ENCODE measurements around the gene WDR88. TPM values are rescaled to one million over a fixed set of nuclear protein-coding genes. Genes with fewer than 3 reads are reported as not detected.

WDR88 gene
- total and polyA plus RNA-seq, 2 of the 8 experiments (the other 6 are each of a cell fraction or from before 2014, with no cell fraction given): not detected

GRCh38 chr19:33094436-33095067 lies 37.4 kb upstream of the WDR88 start:
- H4K20me1 ChIP-seq (replicated peaks in 1 of 2; ENCODE audit: control insufficient read depth in 1 of 2, insufficient read depth in 2 of 2, low read length in 2 of 2): no peaks in the 10 kb centered on the region
- H3K27ac ChIP-seq (ENCODE audit: low read depth, low read length): no peak overlapping the region
- no peak overlapping the region for H3K4me2 ChIP-seq (ENCODE audit: insufficient read depth in 1 of 2, low read depth in 2 of 2, low read length in 2 of 2)
- H2AFZ ChIP-seq (ENCODE audit: low read length): no peak overlapping the region
- TF ChIP-seq HDAC6 (IDR thresholded peaks at IDR 0.05; ENCODE audit: low read depth, low read length) (no peak), BRCA1 (IDR thresholded peaks at IDR 0.05; ENCODE audit: low read depth, low read length) (no peak), FOSL1 (IDR thresholded peaks at IDR 0.05; ENCODE audit: insufficient read depth, low read depth, low read length) (no peak), RXRA (IDR thresholded peaks at IDR 0.05; ENCODE audit: insufficient read depth, low read depth, low read length) (no peak), BACH1 (IDR thresholded peaks at IDR 0.05; ENCODE audit: low read length) (no peak), CHD1 (IDR thresholded peaks at IDR 0.05; ENCODE audit: low read depth, low read length) (no peak), SAP30 (IDR thresholded peaks at IDR 0.05; ENCODE audit: insufficient read depth, insufficient replicate concordance, low read length) (no peak), SP4 (IDR thresholded peaks at IDR 0.05; ENCODE audit: low read length) (no peak), SIRT6 (IDR thresholded peaks at IDR 0.05; ENCODE audit: low read length) (no peak), CREB1 (IDR thresholded peaks at IDR 0.05) (no peak), GTF2F1 (IDR thresholded peaks at IDR 0.05; ENCODE audit: borderline replicate concordance, low read depth, low read length) (no peak), E2F6 (IDR thresholded peaks at IDR 0.05) (no peak)
- H3K36me3 ChIP-seq (ENCODE audit: control insufficient read depth in 2 of 4, insufficient read depth in 4 of 4, low read length in 3 of 4): peaks cover 4 to 50% (median 20%) of the 10 kb centered on the region in 4 experiments; a peak in 6 of 8 replicates
- no peaks in the 10 kb centered on the region for H3K9me3 ChIP-seq (ENCODE audit: insufficient read depth in 2 of 2, low read depth in 1 of 2, low read length in 1 of 2)
- H4K91ac ChIP-seq (replicated peaks; ENCODE audit: insufficient read length, low read length): no peak overlapping the region
- H3K79me1 ChIP-seq (ENCODE audit: low read depth, low read length): no peaks in the 10 kb centered on the region
- H3K18ac ChIP-seq (ENCODE audit: extremely low read depth, low read length): no peak overlapping the region
- no peak overlapping the region for H4K5ac ChIP-seq (ENCODE audit: insufficient read length, low read depth, low read length)
- no peak overlapping the region for H3K23ac ChIP-seq (ENCODE audit: insufficient read length)
- no peak overlapping the region for H3K9ac ChIP-seq (replicated peaks in 1 of 4; ENCODE audit: extremely low read depth in 1 of 4, low read depth in 3 of 4, low read length in 3 of 4)
- no peak overlapping the region for H2BK12ac ChIP-seq (ENCODE audit: low read depth, low read length)
- no peak for DNase-seq (ENCODE audit: low read depth in 1 of 2, low spot score in 2 of 2)
- H3K27me3 ChIP-seq (replicated peaks in 1 of 4; ENCODE audit: control insufficient read depth in 3 of 4, extremely low read depth in 1 of 4, insufficient read depth in 3 of 4, low read length in 3 of 4): no peaks in the 10 kb centered on the region
- no peak for FAIRE-seq
- WGBS, 2 experiments (ENCODE audit: extremely low coverage in 1 of 2, insufficient coverage in 1 of 2, insufficient read length in 1 of 2, insufficient replicate concordance in 2 of 2, low coverage in 1 of 2, low lambda C conversion rate in 2 of 2, missing lambda C conversion rate in 1 of 2): 94% methylated on average over 6 of the region's 6 CpGs; no CpG with 5 or more reads in 1 of the 2 experiments
- no peak overlapping the region for H3K4me3 ChIP-seq (ENCODE audit: extremely low read depth in 1 of 4, insufficient read depth in 2 of 4, low read depth in 3 of 4, low read length in 4 of 4)
- H3K14ac ChIP-seq (ENCODE audit: insufficient read length): no peak overlapping the region
- H3K23me2 ChIP-seq (ENCODE audit: low read depth, low read length): no peaks in the 10 kb centered on the region
- ChIA-PET POLR2A (ENCODE audit: partially characterized antibody) (no interaction called here), CTCF (ENCODE audit: partially characterized antibody) (interaction anchor here (0.6 to 1.2 kb wide), 3 partner anchors 29 to 117 kb away, joined by 3 read pairs; no protein-coding TSS in a partner anchor)
- no peak overlapping the region for H2BK20ac ChIP-seq (ENCODE audit: low read length)
- no peak overlapping the region for H2AK5ac ChIP-seq (ENCODE audit: low read depth, low read length)
- H4K8ac ChIP-seq (ENCODE audit: extremely low read depth, insufficient read depth, low read length): no peak overlapping the region
- H2BK5ac ChIP-seq (ENCODE audit: low read depth, low read length): no peak overlapping the region
- no peak overlapping the region for H2BK15ac ChIP-seq (ENCODE audit: low read length)
- no peaks in the 10 kb centered on the region for H3K79me2 ChIP-seq (ENCODE audit: control insufficient read depth in 1 of 2, insufficient read depth in 2 of 2, low read length in 2 of 2)
- no peak overlapping the region for H3K56ac ChIP-seq (replicated peaks; ENCODE audit: insufficient read length, low read depth, low read length)
- no peaks in the 10 kb centered on the region for H3K4me1 ChIP-seq (replicated peaks in 1 of 4; ENCODE audit: control insufficient read depth in 3 of 4, insufficient read depth in 4 of 4, low read length in 3 of 4)
- no peak overlapping the region for H2BK120ac ChIP-seq (replicated peaks; ENCODE audit: low read depth, low read length)
- no peak overlapping the region for H3K4ac ChIP-seq (replicated peaks; ENCODE audit: insufficient read length, low read depth, low read length)

Data from H1 (cell line).